Esophagus muscularis mucosa (tissue), 3 donors: ENCODE data around the gene MYO16.

ENCODE experiments used
- POLR2A ChIP-seq: fragments of 450-650 bp; IDR thresholded peaks from one replicate; pipeline ENCODE4 v1.6.1; 2017; ENCODE audit warnings: antibody characterized with exemption, moderate library complexity, mild to moderate bottlenecking, low read depth
- POLR2AphosphoS5 ChIP-seq, 2 donors: sonication (generic); formaldehyde crosslinking; IDR thresholded peaks; one replicate each; pipeline ENCODE4 v1.6.1; 2017; ENCODE audit warnings: antibody characterized with exemption in 2 of 2
- TF ChIP-seq, protein P1 (sequence below), 3 experiments: fragments of 200-600 bp in 2 of 3; fragments of 450-650 bp in 1 of 3; sonication (generic) in 2 of 3; IDR thresholded peaks; one replicate each; pipeline ENCODE4 v1.5.1; 2017 to 2019; ENCODE audit warnings: antibody characterized with exemption in 3 of 3, mild to moderate bottlenecking in 2 of 3, moderate library complexity in 1 of 3

DNA sequence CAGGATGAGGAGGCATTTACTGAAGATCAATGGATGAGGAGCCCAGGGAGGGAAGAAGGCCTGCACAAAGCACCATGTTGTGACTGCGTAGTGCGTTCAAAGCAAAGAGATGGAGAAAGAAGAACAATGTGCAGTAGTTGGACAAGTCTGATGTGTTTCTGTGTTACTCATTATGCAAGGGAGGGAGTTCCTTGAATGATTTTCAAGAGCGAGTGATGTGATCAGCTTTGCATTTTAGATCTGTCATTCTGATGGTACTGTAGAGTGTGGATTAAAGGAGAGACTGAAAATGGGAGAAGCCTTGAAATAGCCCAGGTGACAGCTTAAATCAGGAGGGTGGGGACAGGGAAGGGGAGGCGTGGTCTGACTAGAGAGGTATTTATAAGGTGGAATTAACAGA is 9.5 kb downstream of the MYO16 start:
- TF ChIP-seq, protein P1, sequence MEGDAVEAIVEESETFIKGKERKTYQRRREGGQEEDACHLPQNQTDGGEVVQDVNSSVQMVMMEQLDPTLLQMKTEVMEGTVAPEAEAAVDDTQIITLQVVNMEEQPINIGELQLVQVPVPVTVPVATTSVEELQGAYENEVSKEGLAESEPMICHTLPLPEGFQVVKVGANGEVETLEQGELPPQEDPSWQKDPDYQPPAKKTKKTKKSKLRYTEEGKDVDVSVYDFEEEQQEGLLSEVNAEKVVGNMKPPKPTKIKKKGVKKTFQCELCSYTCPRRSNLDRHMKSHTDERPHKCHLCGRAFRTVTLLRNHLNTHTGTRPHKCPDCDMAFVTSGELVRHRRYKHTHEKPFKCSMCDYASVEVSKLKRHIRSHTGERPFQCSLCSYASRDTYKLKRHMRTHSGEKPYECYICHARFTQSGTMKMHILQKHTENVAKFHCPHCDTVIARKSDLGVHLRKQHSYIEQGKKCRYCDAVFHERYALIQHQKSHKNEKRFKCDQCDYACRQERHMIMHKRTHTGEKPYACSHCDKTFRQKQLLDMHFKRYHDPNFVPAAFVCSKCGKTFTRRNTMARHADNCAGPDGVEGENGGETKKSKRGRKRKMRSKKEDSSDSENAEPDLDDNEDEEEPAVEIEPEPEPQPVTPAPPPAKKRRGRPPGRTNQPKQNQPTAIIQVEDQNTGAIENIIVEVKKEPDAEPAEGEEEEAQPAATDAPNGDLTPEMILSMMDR (IDR thresholded peaks at IDR 0.05): no peak
- TF ChIP-seq POLR2AphosphoS5 (IDR thresholded peaks at IDR 0.05) (no peak), POLR2A (no peak)
